LNCAP (cell line): ENCODE data around the gene NEK6.

ENCODE experiments used
- TF ChIP-seq, protein P1 (sequence below): fragments of 450-650 bp; IDR thresholded peaks from 2 replicates; pipeline ENCODE4 v1.5.1; 2017; ENCODE audit warnings: mild to moderate bottlenecking

Gene NEK6

DNA sequence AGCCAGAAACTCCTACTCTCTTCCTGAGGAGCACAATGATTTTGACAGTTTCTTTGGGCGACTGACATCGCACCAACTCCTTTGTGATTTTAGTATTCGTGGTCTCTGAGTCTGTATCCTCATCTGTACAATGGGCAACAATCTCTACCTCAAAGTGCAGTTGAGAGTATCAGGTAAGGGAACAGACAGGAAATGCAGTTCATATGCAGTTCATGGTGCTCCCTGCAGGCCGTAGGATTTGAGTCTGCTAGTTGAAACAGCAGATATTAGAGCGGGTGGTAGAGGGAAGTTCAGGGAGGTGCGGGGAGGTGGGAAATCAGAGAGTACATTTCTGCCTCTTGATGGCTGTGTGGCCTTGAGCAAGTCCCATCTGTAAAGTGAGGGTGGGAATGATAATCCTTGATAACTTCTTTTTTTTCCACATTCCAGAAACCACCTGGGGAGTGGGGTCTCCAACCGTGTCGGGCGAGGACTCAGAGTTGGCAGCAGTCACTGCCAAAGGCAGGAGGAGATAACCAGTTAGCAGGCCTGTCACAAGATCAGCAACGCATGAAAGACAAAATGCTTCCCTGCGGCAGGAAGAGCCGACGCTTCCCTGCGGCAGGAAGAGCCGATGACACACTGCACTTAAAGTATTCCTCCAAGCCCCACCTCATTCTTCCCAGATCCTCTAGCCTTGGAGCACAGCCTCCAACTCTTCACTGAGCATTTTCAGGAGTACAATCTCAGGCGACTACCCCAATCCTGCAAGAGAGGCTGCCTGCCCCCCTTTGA, 6.0 kb upstream of the NEK6 start:
- TF ChIP-seq, protein P1, sequence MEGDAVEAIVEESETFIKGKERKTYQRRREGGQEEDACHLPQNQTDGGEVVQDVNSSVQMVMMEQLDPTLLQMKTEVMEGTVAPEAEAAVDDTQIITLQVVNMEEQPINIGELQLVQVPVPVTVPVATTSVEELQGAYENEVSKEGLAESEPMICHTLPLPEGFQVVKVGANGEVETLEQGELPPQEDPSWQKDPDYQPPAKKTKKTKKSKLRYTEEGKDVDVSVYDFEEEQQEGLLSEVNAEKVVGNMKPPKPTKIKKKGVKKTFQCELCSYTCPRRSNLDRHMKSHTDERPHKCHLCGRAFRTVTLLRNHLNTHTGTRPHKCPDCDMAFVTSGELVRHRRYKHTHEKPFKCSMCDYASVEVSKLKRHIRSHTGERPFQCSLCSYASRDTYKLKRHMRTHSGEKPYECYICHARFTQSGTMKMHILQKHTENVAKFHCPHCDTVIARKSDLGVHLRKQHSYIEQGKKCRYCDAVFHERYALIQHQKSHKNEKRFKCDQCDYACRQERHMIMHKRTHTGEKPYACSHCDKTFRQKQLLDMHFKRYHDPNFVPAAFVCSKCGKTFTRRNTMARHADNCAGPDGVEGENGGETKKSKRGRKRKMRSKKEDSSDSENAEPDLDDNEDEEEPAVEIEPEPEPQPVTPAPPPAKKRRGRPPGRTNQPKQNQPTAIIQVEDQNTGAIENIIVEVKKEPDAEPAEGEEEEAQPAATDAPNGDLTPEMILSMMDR: no peak

DNA sequence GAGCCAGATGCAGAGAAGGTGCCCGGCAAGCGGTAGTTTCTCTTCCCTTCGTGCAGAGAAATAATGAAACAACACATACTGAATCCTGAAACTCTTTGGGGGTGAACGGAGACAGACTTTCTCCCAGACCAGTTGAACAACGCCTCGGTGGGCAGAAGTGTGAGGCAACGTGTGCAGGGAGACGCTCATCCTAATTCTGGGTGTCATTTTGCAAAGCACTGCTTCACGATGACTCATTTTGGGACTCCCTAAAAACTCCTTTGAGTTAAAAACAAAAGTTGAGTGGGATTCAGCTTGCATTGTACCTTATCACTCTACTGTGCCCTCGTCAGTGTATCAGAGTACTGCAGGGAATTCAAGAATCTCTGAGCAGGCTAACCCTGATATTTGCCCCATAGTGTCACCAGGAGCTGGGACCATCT, 3.5 kb upstream of the NEK6 start:
- TF ChIP-seq, protein P1: no peak

DNA sequence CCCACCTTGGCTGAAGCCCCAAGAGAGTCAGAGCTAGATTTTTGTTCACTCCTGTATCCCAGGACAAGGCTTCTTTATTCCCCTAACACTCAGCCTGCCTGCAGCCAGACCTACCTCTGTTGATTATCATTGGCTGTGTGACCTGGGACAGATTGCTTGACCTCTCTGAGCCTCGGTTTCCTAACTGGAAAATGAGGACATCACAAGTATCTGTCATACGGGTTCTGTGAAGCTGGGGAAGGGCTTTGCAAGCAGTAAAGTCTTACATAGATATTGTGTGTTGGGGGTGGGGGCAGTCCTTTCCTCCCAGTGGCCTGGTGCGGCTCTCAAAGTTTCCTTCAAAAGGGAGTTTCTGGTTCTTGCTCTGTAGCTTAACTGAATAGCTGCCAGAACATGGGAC, 2.5 kb upstream of the NEK6 start:
- TF ChIP-seq, protein P1: no peak

DNA sequence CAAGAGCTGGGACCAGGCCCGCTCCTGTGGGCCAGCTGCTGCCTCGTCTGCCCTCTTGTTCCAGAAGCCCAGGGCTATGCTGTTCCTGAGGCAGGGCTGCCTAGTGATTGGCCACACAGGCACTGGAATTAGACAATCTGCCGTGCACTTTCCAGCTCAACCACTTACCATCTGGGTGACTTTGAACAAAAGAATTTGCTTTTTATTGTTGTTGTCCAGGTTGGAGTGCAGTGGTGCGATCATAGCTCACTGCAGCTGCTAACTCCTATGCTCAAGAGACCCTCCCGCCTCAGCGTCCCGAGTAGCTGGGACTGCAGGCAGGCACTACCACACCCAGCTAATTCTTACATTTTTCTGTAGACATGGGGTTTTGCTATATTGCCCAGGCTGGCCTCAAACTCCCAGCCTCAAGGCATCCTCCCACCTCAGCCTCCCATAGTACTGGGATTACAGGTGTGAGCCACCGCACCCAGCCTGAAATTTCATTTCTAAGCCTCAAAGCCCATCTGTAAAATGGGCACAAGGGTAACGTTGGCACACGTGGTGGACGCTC, 1.2 kb upstream of the NEK6 start:
- TF ChIP-seq, protein P1: no peak

DNA sequence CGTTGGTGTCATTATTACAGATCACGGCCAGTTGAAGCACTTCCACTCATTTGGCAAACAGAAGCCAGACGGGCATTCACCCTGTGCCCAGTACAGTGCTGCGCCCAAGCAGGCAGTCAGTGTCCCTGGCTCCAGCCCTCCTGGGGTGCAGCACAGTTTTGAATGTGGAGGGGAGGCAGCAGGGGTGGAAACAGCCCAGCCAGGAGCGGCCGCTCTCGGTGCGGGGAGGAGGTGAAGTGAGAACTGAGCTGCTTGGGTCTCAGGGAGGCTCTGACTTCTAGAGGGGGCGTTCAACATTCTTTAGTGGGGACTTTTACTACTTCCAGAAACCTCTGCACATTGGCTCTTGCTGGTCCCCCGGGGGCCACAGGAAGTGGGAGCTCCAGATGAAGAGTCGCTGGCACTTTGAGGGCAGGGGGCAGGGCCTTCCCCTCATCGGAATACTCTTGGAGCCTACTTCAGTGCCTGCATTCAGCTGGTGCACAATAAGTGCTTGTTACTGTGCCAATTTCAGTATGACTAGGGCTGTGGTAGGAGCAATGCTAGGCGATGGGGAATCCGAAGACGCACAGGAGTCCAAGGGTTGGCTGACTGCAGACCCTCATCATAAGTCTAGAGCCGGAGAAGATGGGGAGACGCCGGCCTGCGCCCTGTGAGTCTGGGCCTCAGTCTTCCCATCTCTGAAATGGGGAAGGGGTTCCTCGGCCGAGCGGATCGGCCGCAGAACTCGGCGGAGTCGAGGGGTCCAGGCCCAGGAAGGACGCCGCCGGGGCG, 492 bp upstream of the NEK6 start:
- TF ChIP-seq, protein P1: no peak

DNA sequence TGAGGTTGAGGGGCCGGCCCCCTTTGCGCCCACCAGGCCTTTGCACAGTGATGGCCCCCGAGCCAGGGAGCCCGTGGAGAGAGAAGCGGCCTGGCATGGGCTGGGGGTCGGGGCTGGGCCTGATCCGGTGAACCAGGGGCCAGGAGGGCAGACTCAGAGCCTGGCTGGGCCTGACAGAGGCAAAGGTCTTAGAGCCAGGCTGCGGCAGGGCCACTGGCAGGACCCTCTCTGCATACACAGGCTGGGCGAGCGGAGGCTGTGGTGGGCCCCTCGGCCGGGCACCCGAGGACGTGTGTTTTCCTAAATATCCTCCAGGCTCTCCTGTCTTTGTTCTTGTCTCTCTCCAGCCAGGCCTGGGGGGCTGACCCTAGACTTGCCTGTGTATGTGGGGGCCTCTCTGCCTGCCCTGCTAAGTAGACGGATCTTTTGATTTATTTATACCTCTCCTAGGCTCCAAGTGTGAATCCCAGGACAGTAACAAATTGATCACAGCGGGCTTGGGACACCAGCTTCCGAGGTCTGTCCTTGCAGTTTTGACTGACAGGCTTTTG, 933 bp downstream of the NEK6 start:
- TF ChIP-seq, protein P1: no peak

DNA sequence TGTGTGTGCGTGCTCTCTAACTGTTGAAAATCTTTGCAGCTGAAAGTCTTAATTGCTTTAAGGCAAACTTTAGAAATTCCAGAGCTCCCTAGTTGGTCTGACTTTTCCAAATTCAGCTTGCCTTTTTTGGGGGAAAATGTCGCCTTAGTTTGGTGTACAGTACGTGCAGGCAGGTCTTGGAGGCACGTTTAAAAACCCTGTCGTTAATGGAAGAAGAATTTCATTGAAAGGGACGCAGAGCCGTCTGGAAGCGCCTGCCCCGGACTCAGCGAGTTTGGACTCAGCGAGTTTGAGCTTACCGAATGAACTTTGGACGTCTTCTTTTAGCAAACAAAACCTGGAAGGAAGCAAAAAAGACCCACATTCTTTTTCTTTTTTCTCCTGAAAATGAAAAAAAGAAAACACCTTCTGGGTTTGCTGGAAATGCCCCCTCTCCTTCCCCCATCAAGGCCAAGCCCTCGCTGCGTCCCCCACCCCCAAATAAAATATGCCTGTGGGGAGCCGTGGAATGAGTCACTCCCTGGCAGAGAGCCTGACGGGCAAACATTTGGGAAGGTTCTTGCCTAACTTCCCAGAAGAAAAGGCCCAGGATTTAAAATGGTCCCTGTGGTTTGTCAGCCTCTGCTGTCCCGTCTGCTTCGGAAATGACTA, 1.5 kb downstream of the NEK6 start:
- TF ChIP-seq, protein P1: no peak
